CD4-positive, CD25-positive, alpha-beta regulatory T cell (primary cell): ENCODE measurements around the gene SERTAD2. TPM values are rescaled to one million over a fixed set of nuclear protein-coding genes. Genes with fewer than 3 reads are reported as not detected.

Source experiments
- ATAC-seq, 2 donors: fragments of 150-1000 bp; cut with Tn5 transposase; one replicate each; pipeline ENCODE4 v1.10.0; 2021; ENCODE audit warnings: low read depth in 2 of 2, moderate number of reproducible peaks in 2 of 2, moderate library complexity in 1 of 2
- DNase-seq, 3 donors: peaks; one replicate each; pipeline versions ENCODE4 v3.0.0 to v3.0.0-alpha.2; 2012 to 2022; ENCODE audit warnings: mixed read lengths in 1 of 3
- H3K27ac ChIP-seq: one replicate; pipeline ENCODE4 v1.7.0; 2013; ENCODE audit warnings: mild to moderate bottlenecking, low read length; ENCODE audit not compliant: insufficient read depth, poor library complexity, severe bottlenecking
- H3K27me3 ChIP-seq: one replicate; pipeline ENCODE4 v1.7.0; 2013; ENCODE audit warnings: low read length; ENCODE audit not compliant: control insufficient read depth, insufficient read depth
- H3K36me3 ChIP-seq: one replicate; pipeline ENCODE4 v1.7.0; 2013; ENCODE audit warnings: mild to moderate bottlenecking, low read length, moderate library complexity; ENCODE audit not compliant: control insufficient read depth, insufficient read depth
- H3K4me1 ChIP-seq: 2 replicates; pipeline ENCODE4 v1.7.0; 2013; ENCODE audit warnings: mild to moderate bottlenecking, low read length; ENCODE audit not compliant: insufficient read depth, control insufficient read depth, poor library complexity, severe bottlenecking
- H3K4me3 ChIP-seq: one replicate; pipeline ENCODE4 v1.7.0; 2013; ENCODE audit warnings: low read depth, mild to moderate bottlenecking, low read length, moderate library complexity
- H3K9me3 ChIP-seq, 2 experiments: 1 replicate in 1 of 2; 2 replicates in 1 of 2; pipeline ENCODE4 v1.7.0; 2013; ENCODE audit warnings: low read length in 2 of 2, mild to moderate bottlenecking in 1 of 2, moderate library complexity in 1 of 2; ENCODE audit not compliant: control insufficient read depth in 2 of 2
- H3K27ac Mint-ChIP-seq, 3 donors: one replicate each; pipeline ENCODE4 v1.8.0; 2020 to 2022; ENCODE audit warnings: mild to moderate bottlenecking in 3 of 3, mixed read lengths in 3 of 3, moderate library complexity in 2 of 3
- H3K27me3 Mint-ChIP-seq: one replicate; pipeline ENCODE4 v1.8.0; 2022; ENCODE audit warnings: mild to moderate bottlenecking, mixed read lengths
- H3K36me3 Mint-ChIP-seq: one replicate; pipeline ENCODE4 v1.8.0; 2020; ENCODE audit warnings: mixed read lengths
- H3K4me1 Mint-ChIP-seq, 4 donors: one replicate each; pipeline ENCODE4 v1.8.0; 2020 to 2022; ENCODE audit warnings: mixed read lengths in 4 of 4, mild to moderate bottlenecking in 1 of 4
- H3K4me3 Mint-ChIP-seq, 4 donors: one replicate each; pipeline ENCODE4 v1.8.0; 2020 to 2022; ENCODE audit warnings: mild to moderate bottlenecking in 4 of 4, mixed read lengths in 4 of 4, moderate library complexity in 3 of 4
- H3K9me3 Mint-ChIP-seq, 7 donors: one replicate each; pipeline ENCODE4 v1.8.0; 2020 to 2022; ENCODE audit warnings: mixed read lengths in 7 of 7, mild to moderate bottlenecking in 3 of 7, moderate library complexity in 2 of 7
- polyA plus RNA-seq, 4 donors: library from polyadenylated mRNA; unstranded; fragments of 300-500 nt; fragmentation: Illumina TruSeq; gene quantifications; one replicate each; pipeline ENCODE4 v1.2.3, GENCODE V29; 2021
- total RNA-seq: library from RNA; stranded (reverse); gene quantifications from one replicate; pipeline ENCODE4 v1.2.3, GENCODE V29; 2022

Gene SERTAD2
- total and polyA plus RNA-seq, 5 donors from 2014 or later = 4.2 to 33.5 (median 6.2) TPM

DNA sequence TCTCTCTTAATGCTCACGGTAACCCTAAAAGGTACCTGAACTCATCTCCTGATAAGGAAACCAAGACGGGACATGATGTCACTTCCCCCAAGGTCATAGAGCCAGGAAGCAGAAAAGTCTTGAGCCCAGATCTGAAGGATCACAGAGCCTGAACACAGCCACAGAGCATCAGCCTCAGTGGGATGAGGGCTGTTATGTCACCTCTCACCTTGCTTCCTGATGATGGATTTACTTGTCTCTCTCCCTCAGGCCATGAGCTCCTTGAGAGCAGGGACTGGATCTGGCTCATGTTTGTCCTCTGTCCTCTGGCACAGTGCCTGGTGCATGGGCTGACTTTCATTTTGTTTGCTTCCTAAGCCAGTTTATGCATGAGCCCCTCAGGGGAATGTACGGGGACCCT lies 54.2 kb downstream of the SERTAD2 start:
- H3K36me3 Mint-ChIP-seq = no peaks in the 10 kb centered on the region
- no peaks in the 10 kb centered on the region for H3K9me3 Mint-ChIP-seq
- H3K4me1 Mint-ChIP-seq = peaks cover 4 to 13% (median 7%) of the 10 kb centered on the region in 4 donors
- no peaks in the 10 kb centered on the region for H3K27me3 ChIP-seq
- H3K4me3 ChIP-seq = no peak overlapping the region
- H3K27ac Mint-ChIP-seq = peak overlapping the region in 2 of 3 donors; percentile 28 to 53
- H3K4me3 Mint-ChIP-seq = no peak overlapping the region
- no peaks in the 10 kb centered on the region for H3K9me3 ChIP-seq
- no peaks in the 10 kb centered on the region for H3K36me3 ChIP-seq
- H3K4me1 ChIP-seq = peaks cover 5% of the 10 kb centered on the region
- DNase-seq (peak in 1 of 3 donors; percentile 37), ATAC-seq (peak in 1 of 2 donors; percentile 39)
- peaks cover 4% of the 10 kb centered on the region for H3K27me3 Mint-ChIP-seq
- H3K27ac ChIP-seq = no peak overlapping the region

GRCh38 chr2:64598226-64598625 lies 55.5 kb downstream of the SERTAD2 start:
- H3K4me3 ChIP-seq = no peak overlapping the region
- Mint-ChIP-seq H3K4me1 (peaks cover 4 to 13% (median 7%) of the 10 kb centered on the region in 4 donors), H3K36me3 (peaks cover 4% of the 10 kb centered on the region), H3K9me3 (no peaks in the 10 kb centered on the region), H3K27me3 (peaks cover 4% of the 10 kb centered on the region), H3K27ac (no peak overlapping the region), H3K4me3 (no peak overlapping the region)
- DNase-seq = no peak
- no peaks in the 10 kb centered on the region for H3K27me3 ChIP-seq
- no peak overlapping the region for H3K27ac ChIP-seq
- peaks cover 6% of the 10 kb centered on the region for H3K36me3 ChIP-seq
- H3K9me3 ChIP-seq = no peaks in the 10 kb centered on the region
- no peak for ATAC-seq
- H3K4me1 ChIP-seq = peaks cover 5% of the 10 kb centered on the region

DNA sequence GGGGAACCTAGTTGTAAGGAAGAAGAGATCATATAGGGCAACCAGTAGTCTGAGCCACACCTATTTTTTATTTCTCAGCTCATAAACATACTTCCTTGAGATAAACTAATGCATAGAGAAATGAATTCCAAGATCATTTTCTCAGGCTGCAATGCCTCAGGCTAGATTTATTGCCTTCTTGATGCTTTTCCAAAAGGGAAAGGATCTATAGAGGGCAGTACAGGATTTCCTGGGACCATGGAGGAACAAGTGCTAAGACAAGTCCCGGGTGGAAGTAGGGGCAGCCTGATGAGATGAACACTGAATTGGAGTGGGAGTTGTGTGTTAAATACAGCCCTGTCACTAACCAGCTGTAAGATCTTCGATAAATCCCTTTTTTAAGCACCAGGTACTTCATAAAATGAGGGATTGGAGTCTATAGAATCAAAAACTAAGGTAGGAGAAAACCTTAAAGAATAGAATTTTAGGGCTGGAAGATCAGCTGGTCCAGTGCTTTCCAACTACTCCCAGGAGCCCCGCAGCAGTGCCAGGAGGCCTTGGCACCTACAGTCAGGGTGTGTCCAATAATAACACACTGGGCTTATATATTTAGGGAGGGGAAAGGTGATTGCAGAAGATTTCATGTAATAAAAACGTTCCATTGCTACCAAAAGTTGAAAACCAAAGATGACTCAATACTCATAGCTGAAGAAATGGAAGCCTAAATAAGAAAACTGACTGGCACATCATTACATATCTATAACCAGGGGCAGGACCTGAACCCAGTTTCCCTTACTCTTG lies 58.1 kb downstream of the SERTAD2 start:
- Histone ChIP-seq H3K9me3 (no peaks in the 10 kb centered on the region), H3K27me3 (no peaks in the 10 kb centered on the region), H3K27ac (no peak overlapping the region), H3K4me3 (no peak overlapping the region), H3K4me1 (peaks cover 5% of the 10 kb centered on the region), H3K36me3 (peaks cover 23% of the 10 kb centered on the region)
- H3K27ac Mint-ChIP-seq = no peak overlapping the region
- H3K4me1 Mint-ChIP-seq = peaks cover 4 to 13% (median 7%) of the 10 kb centered on the region in 4 donors
- H3K4me3 Mint-ChIP-seq = no peak overlapping the region
- ATAC-seq (no peak), DNase-seq (no peak)
- H3K36me3 Mint-ChIP-seq = peaks cover 15% of the 10 kb centered on the region
- peaks cover 4% of the 10 kb centered on the region for H3K27me3 Mint-ChIP-seq
- H3K9me3 Mint-ChIP-seq = no peaks in the 10 kb centered on the region

- H3K4me3 Mint-ChIP-seq = no peak overlapping the region
- DNase-seq = no peak
- no peaks in the 10 kb centered on the region for H3K27me3 ChIP-seq
- H3K36me3 Mint-ChIP-seq = peaks cover 22% of the 10 kb centered on the region
- no peaks in the 10 kb centered on the region for H3K9me3 Mint-ChIP-seq
- no peak for ATAC-seq
- H3K4me1 ChIP-seq = peaks cover 3% of the 10 kb centered on the region
- H3K4me1 Mint-ChIP-seq = peaks cover 2 to 8% (median 4%) of the 10 kb centered on the region in 4 donors
- no peaks in the 10 kb centered on the region for H3K9me3 ChIP-seq
- peaks cover 32% of the 10 kb centered on the region for H3K36me3 ChIP-seq
- H3K4me3 ChIP-seq = no peak overlapping the region
- H3K27ac ChIP-seq = no peak overlapping the region
- H3K27me3 Mint-ChIP-seq = no peaks in the 10 kb centered on the region
- no peak overlapping the region for H3K27ac Mint-ChIP-seq
Observed at GRCh38 chr2:64594226-64594989, 59.3 kb downstream of the SERTAD2 start.

GRCh38 chr2:64593035-64593655 lies 60.6 kb downstream of the SERTAD2 start:
- Histone ChIP-seq H3K27ac (no peak overlapping the region), H3K4me3 (no peak overlapping the region), H3K36me3 (peaks cover 45% of the 10 kb centered on the region), H3K27me3 (no peaks in the 10 kb centered on the region), H3K9me3 (no peaks in the 10 kb centered on the region), H3K4me1 (no peaks in the 10 kb centered on the region)
- Mint-ChIP-seq H3K4me1 (peaks cover 0 to under 1% (median 0%) of the 10 kb centered on the region in 4 donors), H3K27me3 (no peaks in the 10 kb centered on the region), H3K9me3 (no peaks in the 10 kb centered on the region), H3K36me3 (peaks cover 29% of the 10 kb centered on the region), H3K4me3 (no peak overlapping the region), H3K27ac (no peak overlapping the region)
- ATAC-seq = no peak
- no peak for DNase-seq

- H3K9me3 ChIP-seq = no peaks in the 10 kb centered on the region
- no peak for DNase-seq
- peaks cover 30% of the 10 kb centered on the region for H3K36me3 Mint-ChIP-seq
- no peak overlapping the region for H3K4me3 Mint-ChIP-seq
- H3K27ac ChIP-seq = no peak overlapping the region
- H3K36me3 ChIP-seq = peaks cover 52% of the 10 kb centered on the region
- H3K27ac Mint-ChIP-seq = peak overlapping the region in 1 of 3 donors; percentile 49
- ATAC-seq = no peak
- no peaks in the 10 kb centered on the region for H3K4me1 ChIP-seq
- H3K27me3 Mint-ChIP-seq = no peaks in the 10 kb centered on the region
- H3K4me3 ChIP-seq = no peak overlapping the region
- no peaks in the 10 kb centered on the region for H3K9me3 Mint-ChIP-seq
- peaks cover 4 to 8% (median 7%) of the 10 kb centered on the region in 4 donors for H3K4me1 Mint-ChIP-seq
- no peaks in the 10 kb centered on the region for H3K27me3 ChIP-seq
Observed at GRCh38 chr2:64591188-64591587, 62.5 kb downstream of the SERTAD2 start.

DNA sequence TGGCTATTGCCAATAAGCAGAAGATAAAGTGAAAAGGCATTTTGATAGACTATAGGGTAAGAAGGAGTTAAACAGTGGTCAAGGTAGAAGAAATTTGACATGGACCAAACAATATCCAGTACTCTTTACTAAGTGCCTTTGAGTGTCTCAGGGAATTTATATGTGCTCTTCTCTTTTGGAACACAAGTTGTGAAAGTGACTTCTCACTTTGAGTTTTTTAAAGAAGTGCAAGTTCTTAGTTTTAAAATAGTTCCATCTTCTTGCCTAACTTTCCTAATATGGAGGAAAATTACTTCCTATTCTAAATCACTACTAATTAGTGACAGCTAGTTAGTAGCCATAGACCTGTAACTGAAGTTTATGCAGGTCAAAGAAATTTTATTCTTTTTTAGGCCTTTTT lies 66.2 kb downstream of the SERTAD2 start:
- no peak overlapping the region for H3K27ac Mint-ChIP-seq
- H3K27me3 Mint-ChIP-seq = no peaks in the 10 kb centered on the region
- H3K4me1 Mint-ChIP-seq = peaks cover 4 to 11% (median 9%) of the 10 kb centered on the region in 4 donors
- H3K27ac ChIP-seq = no peak overlapping the region
- H3K36me3 ChIP-seq = peaks cover 58% of the 10 kb centered on the region
- H3K4me3 ChIP-seq = no peak overlapping the region
- H3K9me3 Mint-ChIP-seq = no peaks in the 10 kb centered on the region
- DNase-seq (no peak), ATAC-seq (no peak)
- peaks cover 26% of the 10 kb centered on the region for H3K36me3 Mint-ChIP-seq
- H3K9me3 ChIP-seq = no peaks in the 10 kb centered on the region
- no peaks in the 10 kb centered on the region for H3K4me1 ChIP-seq
- no peak overlapping the region for H3K4me3 Mint-ChIP-seq
- no peaks in the 10 kb centered on the region for H3K27me3 ChIP-seq
